MM.1S (cell line): ENCODE data around the gene CHRNA4.

Experiments
- DNase-seq: peaks from one replicate; pipeline ENCODE4 v3.0.0-alpha.2; 2015
- H2AFZ ChIP-seq: fragments of 300-600 bp; sonication (generic); 2 replicates; pipeline ENCODE4 v1.6.0; 2016; ENCODE audit warnings: antibody characterized with exemption, low read length
- H3F3A ChIP-seq: fragments of 300-600 bp; sonication (generic); 2 replicates; pipeline ENCODE4 v1.6.1; 2016; ENCODE audit warnings: mild to moderate bottlenecking, antibody characterized with exemption, low read length, moderate library complexity, mixed read lengths; ENCODE audit not compliant: insufficient read depth
- H3K27ac ChIP-seq: fragments of 300-600 bp; sonication (generic); 2 replicates; pipeline ENCODE4 v1.5.1; 2016; ENCODE audit warnings: mild to moderate bottlenecking, low read length
- H3K27me3 ChIP-seq: fragments of 300-600 bp; sonication (generic); replicated peaks from 2 replicates; pipeline ENCODE4 v1.6.0; 2016; ENCODE audit warnings: low read length; ENCODE audit not compliant: insufficient read depth
- H3K36me3 ChIP-seq: fragments of 300-600 bp; sonication (generic); replicated peaks from 2 replicates; pipeline ENCODE4 v1.6.1; 2016; ENCODE audit warnings: mild to moderate bottlenecking, low read length, mixed read lengths; ENCODE audit not compliant: insufficient read depth
- H3K4me1 ChIP-seq: fragments of 300-600 bp; sonication (generic); 2 replicates; pipeline ENCODE4 v1.6.1; 2016; ENCODE audit warnings: low read length, mixed read lengths
- H3K4me2 ChIP-seq: fragments of 300-600 bp; sonication (generic); 2 replicates; pipeline ENCODE4 v1.6.0; 2016; ENCODE audit warnings: low read depth, low read length
- H3K4me3 ChIP-seq: fragments of 300-600 bp; sonication (generic); 2 replicates; pipeline ENCODE4 v1.5.1; 2016; ENCODE audit warnings: low read length, mixed read lengths
- H3K79me2 ChIP-seq: fragments of 300-600 bp; sonication (generic); 2 replicates; pipeline ENCODE4 v1.6.1; 2016; ENCODE audit warnings: mixed run types, low read length, mixed read lengths
- H3K9ac ChIP-seq: fragments of 300-600 bp; sonication (generic); 2 replicates; pipeline ENCODE4 v1.6.1; 2016; ENCODE audit warnings: low read length, mixed read lengths
- H3K9me2 ChIP-seq: fragments of 300-600 bp; sonication (generic); replicated peaks from 2 replicates; pipeline ENCODE4 v1.6.1; 2016; ENCODE audit warnings: mild to moderate bottlenecking, low read length, mixed read lengths; ENCODE audit not compliant: insufficient read depth
- H3K9me3 ChIP-seq: fragments of 300-600 bp; sonication (generic); replicated peaks from 2 replicates; pipeline ENCODE4 v1.6.1; 2016; ENCODE audit warnings: mild to moderate bottlenecking, low read length, mixed read lengths; ENCODE audit not compliant: insufficient read depth
- H4K20me1 ChIP-seq: fragments of 300-600 bp; sonication (generic); 2 replicates; pipeline ENCODE4 v1.6.1; 2016; ENCODE audit warnings: mild to moderate bottlenecking, low read length, moderate library complexity, mixed read lengths; ENCODE audit not compliant: insufficient read depth
- CTCF ChIP-seq: fragments of 300-600 bp; sonication (generic); IDR thresholded peaks from 2 replicates; pipeline ENCODE4 v1.5.1; 2016; ENCODE audit warnings: antibody characterized with exemption, low read length, mixed read lengths
- EZH2 ChIP-seq: fragments of 300-600 bp; sonication (generic); optimal IDR thresholded peaks from 2 replicates; pipeline ENCODE3; 2017; ENCODE audit warnings: low read depth, mild to moderate bottlenecking, antibody characterized with exemption, low read length, mixed read lengths
- EZH2phosphoT487 ChIP-seq: fragments of 300-600 bp; sonication (generic); IDR thresholded peaks from 2 replicates; pipeline ENCODE4 v1.6.1; 2018; ENCODE audit warnings: antibody characterized with exemption, low read length

Gene CHRNA4

GRCh38 chr20:63351326-63351700 is 9.8 kb downstream of the CHRNA4 start:
- Histone ChIP-seq H3K79me2 (no peaks in the 10 kb centered on the region), H3K36me3 (no peaks in the 10 kb centered on the region), H3K4me3 (no peak overlapping the region), H3K9ac (no peak overlapping the region), H3F3A (no peaks in the 10 kb centered on the region), H3K9me2 (no peaks in the 10 kb centered on the region), H3K4me2 (no peak overlapping the region), H3K27ac (no peak overlapping the region), H3K4me1 (no peaks in the 10 kb centered on the region), H3K9me3 (no peaks in the 10 kb centered on the region), H2AFZ (no peak overlapping the region), H4K20me1 (no peaks in the 10 kb centered on the region), H3K27me3 (peaks cover 40% of the 10 kb centered on the region)
- no peak for DNase-seq
- TF ChIP-seq EZH2, result no peak
- no peak for TF ChIP-seq CTCF
- TF ChIP-seq EZH2phosphoT487, result no peak

- Histone ChIP-seq H2AFZ (no peak overlapping the region), H3K36me3 (no peaks in the 10 kb centered on the region), H3K27me3 (peaks cover 45% of the 10 kb centered on the region), H3K4me3 (no peak overlapping the region), H4K20me1 (no peaks in the 10 kb centered on the region), H3K27ac (no peak overlapping the region), H3K79me2 (no peaks in the 10 kb centered on the region), H3K9me3 (no peaks in the 10 kb centered on the region), H3K4me1 (no peaks in the 10 kb centered on the region), H3K9ac (no peak overlapping the region), H3K4me2 (no peak overlapping the region), H3K9me2 (no peaks in the 10 kb centered on the region), H3F3A (no peaks in the 10 kb centered on the region)
- DNase-seq, result no peak
- TF ChIP-seq EZH2, result no peak
- TF ChIP-seq CTCF, result no peak
- no peak for TF ChIP-seq EZH2phosphoT487
Measured at GRCh38 chr20:63350597-63351325, 10.4 kb downstream of the CHRNA4 start.

- H4K20me1 ChIP-seq, result no peaks in the 10 kb centered on the region
- no peak for DNase-seq
- no peaks in the 10 kb centered on the region for H3K36me3 ChIP-seq
- H3K9ac ChIP-seq, result no peak overlapping the region
- no peak overlapping the region for H2AFZ ChIP-seq
- TF ChIP-seq EZH2 (no peak), CTCF (no peak), EZH2phosphoT487 (no peak)
- H3K9me2 ChIP-seq, result no peaks in the 10 kb centered on the region
- H3F3A ChIP-seq, result no peaks in the 10 kb centered on the region
- no peaks in the 10 kb centered on the region for H3K4me1 ChIP-seq
- H3K9me3 ChIP-seq, result no peaks in the 10 kb centered on the region
- no peak overlapping the region for H3K4me2 ChIP-seq
- no peak overlapping the region for H3K27ac ChIP-seq
- H3K4me3 ChIP-seq, result no peak overlapping the region
- H3K27me3 ChIP-seq, result peaks cover 48% of the 10 kb centered on the region
- H3K79me2 ChIP-seq, result no peaks in the 10 kb centered on the region
Measured at GRCh38 chr20:63350196-63350595, 11.0 kb downstream of the CHRNA4 start.
